ENCODE results near the gene JADE2. TPM values are rescaled to one million over a fixed set of nuclear protein-coding genes. Genes with fewer than 3 reads are reported as not detected.

Gene JADE2
- total RNA-seq, 1 donor from 2014 or later: 30.3 TPM

- no peaks in the 10 kb centered on the region for H4K20me1 ChIP-seq (ENCODE audit: insufficient read depth, low read length)
- H3K9me3 ChIP-seq (ENCODE audit: insufficient read depth, low read depth, low read length): no peaks in the 10 kb centered on the region
- peak overlapping the region; percentile 75 for H3K4me2 ChIP-seq (ENCODE audit: low read length)
- Mint-ChIP-seq H3K27ac (ENCODE audit: unreplicated experiment) (peak overlapping the region; percentile 83), H3K27me3 (ENCODE audit: low read depth, unreplicated experiment) (no peaks in the 10 kb centered on the region), H3K4me1 (ENCODE audit: low read depth, unreplicated experiment) (peaks cover 41% of the 10 kb centered on the region), H3K4me3 (ENCODE audit: unreplicated experiment) (no peak overlapping the region), H3K9me3 (ENCODE audit: unreplicated experiment) (no peaks in the 10 kb centered on the region), H3K36me3 (ENCODE audit: low read depth, unreplicated experiment) (no peaks in the 10 kb centered on the region)
- H3K4me3 ChIP-seq (ENCODE audit: insufficient read depth, low read depth, low read length): peak overlapping the region; percentile 12
- DNase-seq (ENCODE audit: low read depth) (peak; percentile 74), FAIRE-seq (no peak)
- H2AFZ ChIP-seq (ENCODE audit: low read depth, low read length): peak overlapping the region; percentile 25
- no peak for TF ChIP-seq CTCF (IDR thresholded peaks at IDR 0.05; ENCODE audit: insufficient read depth, low read depth, low read length)
- TF ChIP-seq EZH2 (IDR thresholded peaks at IDR 0.05; ENCODE audit: insufficient read depth, low read length): no peak
- H3K27me3 ChIP-seq (ENCODE audit: insufficient read depth, low read length): no peaks in the 10 kb centered on the region
- peaks cover 33% of the 10 kb centered on the region for H3K4me1 ChIP-seq (ENCODE audit: insufficient read depth, low read length)
- peak overlapping the region; percentile 4 for H3K9ac ChIP-seq (ENCODE audit: low read length)
- no peaks in the 10 kb centered on the region for H3K79me2 ChIP-seq (ENCODE audit: insufficient read depth, low read length)
- peak overlapping the region; percentile 35 for H3K27ac ChIP-seq (ENCODE audit: low read depth, low read length)
- H3K36me3 ChIP-seq (ENCODE audit: insufficient read depth, low read length): no peaks in the 10 kb centered on the region
Measured at GRCh38 chr5:134510970-134511795, 14.3 kb upstream of the JADE2 start.

DNA sequence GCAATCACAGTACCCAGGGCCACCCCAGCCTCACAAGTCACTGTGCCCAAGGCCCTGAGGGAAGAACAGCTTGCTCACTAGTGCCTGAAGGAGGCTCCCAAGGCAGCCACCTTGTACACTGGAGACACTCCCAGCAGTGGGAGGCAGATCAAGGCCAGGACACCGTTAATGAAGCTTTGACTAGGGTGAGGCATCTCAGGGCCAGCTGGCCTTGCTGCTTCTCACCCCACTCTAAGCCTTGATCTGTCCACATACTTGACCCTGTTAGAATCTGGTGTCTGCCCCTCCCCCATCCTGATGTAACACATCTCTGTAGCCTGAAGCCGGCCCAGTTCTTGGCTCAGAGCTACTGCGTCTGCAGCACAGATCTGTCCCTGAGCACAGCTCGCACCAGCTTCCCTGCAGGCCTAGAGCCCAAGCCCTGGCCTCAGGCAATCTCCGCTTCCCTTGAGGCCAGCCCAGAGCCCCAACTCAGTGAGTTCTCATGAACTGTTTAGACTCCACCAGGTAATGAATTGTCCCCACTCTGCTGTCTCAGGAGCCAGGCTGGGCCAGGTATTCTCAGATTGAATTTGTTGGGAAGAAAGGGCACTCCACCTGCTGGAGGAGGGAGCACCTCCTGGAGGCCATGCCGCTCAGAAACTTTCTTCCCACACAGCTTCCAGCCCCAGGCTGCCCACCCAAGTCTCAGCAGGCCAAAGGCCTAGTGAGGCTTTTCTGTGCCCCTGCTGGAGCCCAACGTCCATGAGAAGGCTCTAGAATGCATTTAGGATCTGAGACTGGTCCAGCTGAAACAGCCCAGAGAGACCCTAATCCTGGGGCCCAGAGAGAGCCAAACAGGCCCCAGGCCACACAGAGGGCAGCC lies 13.4 kb upstream of the JADE2 start:
- Histone ChIP-seq H3K4me1 (ENCODE audit: insufficient read depth, low read length) (peaks cover 33% of the 10 kb centered on the region), H3K4me3 (ENCODE audit: insufficient read depth, low read depth, low read length) (no peak overlapping the region), H2AFZ (ENCODE audit: low read depth, low read length) (no peak overlapping the region), H3K79me2 (ENCODE audit: insufficient read depth, low read length) (no peaks in the 10 kb centered on the region), H3K36me3 (ENCODE audit: insufficient read depth, low read length) (no peaks in the 10 kb centered on the region), H4K20me1 (ENCODE audit: insufficient read depth, low read length) (no peaks in the 10 kb centered on the region), H3K9ac (ENCODE audit: low read length) (peak overlapping the region; percentile 4), H3K9me3 (ENCODE audit: insufficient read depth, low read depth, low read length) (no peaks in the 10 kb centered on the region), H3K27ac (ENCODE audit: low read depth, low read length) (peak overlapping the region; percentile 32), H3K4me2 (ENCODE audit: low read length) (peak overlapping the region; percentile 75), H3K27me3 (ENCODE audit: insufficient read depth, low read length) (no peaks in the 10 kb centered on the region)
- Mint-ChIP-seq H3K4me3 (ENCODE audit: unreplicated experiment) (no peak overlapping the region), H3K9me3 (ENCODE audit: unreplicated experiment) (no peaks in the 10 kb centered on the region), H3K4me1 (ENCODE audit: low read depth, unreplicated experiment) (peaks cover 39% of the 10 kb centered on the region), H3K27ac (ENCODE audit: unreplicated experiment) (peak overlapping the region; percentile 83), H3K27me3 (ENCODE audit: low read depth, unreplicated experiment) (no peaks in the 10 kb centered on the region), H3K36me3 (ENCODE audit: low read depth, unreplicated experiment) (no peaks in the 10 kb centered on the region)
- DNase-seq (ENCODE audit: low read depth): peak; percentile 23
- TF ChIP-seq EZH2 (IDR thresholded peaks at IDR 0.05; ENCODE audit: insufficient read depth, low read length) (no peak), CTCF (IDR thresholded peaks at IDR 0.05; ENCODE audit: insufficient read depth, low read depth, low read length) (no peak)
- FAIRE-seq: no peak
